Suprapubic skin (tissue), 4 donors: ENCODE data around the gene DDX31. TPM values are rescaled to one million over a fixed set of nuclear protein-coding genes. Genes with fewer than 3 reads are reported as not detected.

Experiments used
- DNase-seq, 2 donors: peaks; one replicate each; pipeline ENCODE4 v3.0.0-alpha.2; 2019; ENCODE audit warnings: low spot score in 2 of 2
- H3K27ac ChIP-seq: fragments of 200-600 bp; sonication (generic); one replicate; pipeline ENCODE4 v1.5.1; 2019
- H3K27me3 ChIP-seq: fragments of 200-600 bp; sonication (generic); one replicate; pipeline ENCODE4 v1.5.1; 2019
- H3K36me3 ChIP-seq: fragments of 200-600 bp; sonication (generic); one replicate; pipeline ENCODE4 v1.5.1; 2019
- H3K4me1 ChIP-seq: fragments of 200-600 bp; sonication (generic); one replicate; pipeline ENCODE4 v1.5.1; 2019
- H3K4me3 ChIP-seq: fragments of 200-600 bp; sonication (generic); one replicate; pipeline ENCODE4 v1.5.1; 2019; ENCODE audit warnings: mild to moderate bottlenecking
- H3K9me3 ChIP-seq: fragments of 200-600 bp; sonication (generic); one replicate; pipeline ENCODE4 v1.5.1; 2019
- CTCF ChIP-seq, 2 donors: fragments of 200-600 bp in 1 of 2; fragments of 450-650 bp in 1 of 2; sonication (generic) in 1 of 2; IDR thresholded peaks; one replicate each; pipeline ENCODE4 v1.5.1; 2016 to 2019; ENCODE audit warnings: antibody characterized with exemption in 2 of 2, mild to moderate bottlenecking in 1 of 2, moderate library complexity in 1 of 2
- EP300 ChIP-seq: sonication (generic); formaldehyde crosslinking; IDR thresholded peaks from one replicate; pipeline ENCODE4 v1.6.1; 2017; ENCODE audit warnings: antibody characterized with exemption
- POLR2A ChIP-seq, 2 donors: fragments of 450-650 bp; IDR thresholded peaks; one replicate each; pipeline ENCODE4 v1.6.1; 2017; ENCODE audit warnings: antibody characterized with exemption in 2 of 2, mild to moderate bottlenecking in 2 of 2, moderate library complexity in 2 of 2
- POLR2AphosphoS5 ChIP-seq, 3 donors: sonication (generic); formaldehyde crosslinking; IDR thresholded peaks; one replicate each; pipeline ENCODE4 v1.6.1; 2017; ENCODE audit warnings: antibody characterized with exemption in 3 of 3
- WGBS: methylation state at CpG from one replicate; pipeline ENCODE4 v1.1.5; 2018; 5-methylcytosine and 5-hydroxymethylcytosine counted together
- total RNA-seq, 4 donors: library from RNA; depleted of rRNA; stranded (reverse); fragments of >200 nt; gene quantifications; one replicate each; pipeline ENCODE4 v1.1.0, GENCODE V29; 2016

Gene DDX31
- total RNA-seq, 4 donors from 2014 or later: 18.6 to 35.8 (median 20.5) TPM

GRCh38 chr9:132605387-132605786 is 64.4 kb downstream of the DDX31 start:
- Histone ChIP-seq H3K27me3 (no peaks in the 10 kb centered on the region), H3K9me3 (no peaks in the 10 kb centered on the region), H3K36me3 (peaks cover 68% of the 10 kb centered on the region), H3K27ac (no peak overlapping the region), H3K4me3 (no peak overlapping the region), H3K4me1 (no peaks in the 10 kb centered on the region)
- no peak for DNase-seq
- 97% methylated on average over 6 of the region's 6 CpGs for WGBS
- TF ChIP-seq POLR2AphosphoS5 (IDR thresholded peaks at IDR 0.05): no peak
- no peak for TF ChIP-seq CTCF (IDR thresholded peaks at IDR 0.05)
- no peak for TF ChIP-seq POLR2A (IDR thresholded peaks at IDR 0.05)
- TF ChIP-seq EP300: no peak

GRCh38 chr9:132602207-132602606 is 67.6 kb downstream of the DDX31 start:
- Histone ChIP-seq H3K4me1 (no peaks in the 10 kb centered on the region), H3K9me3 (no peaks in the 10 kb centered on the region), H3K36me3 (peaks cover 64% of the 10 kb centered on the region), H3K27me3 (no peaks in the 10 kb centered on the region), H3K27ac (no peak overlapping the region), H3K4me3 (no peak overlapping the region)
- no peak for DNase-seq
- WGBS: 84% methylated on average over 3 of the region's 3 CpGs
- TF ChIP-seq EP300 (no peak), POLR2A (IDR thresholded peaks at IDR 0.05) (no peak), CTCF (IDR thresholded peaks at IDR 0.05) (no peak)

GRCh38 chr9:132600326-132600984 is 69.3 kb downstream of the DDX31 start:
- no peaks in the 10 kb centered on the region for H3K27me3 ChIP-seq
- H3K4me1 ChIP-seq: no peaks in the 10 kb centered on the region
- TF ChIP-seq CTCF (IDR thresholded peaks at IDR 0.05): no peak
- DNase-seq: no peak
- no peaks in the 10 kb centered on the region for H3K9me3 ChIP-seq
- no peak overlapping the region for H3K27ac ChIP-seq
- WGBS: 95% methylated on average over 12 of the region's 12 CpGs
- peaks cover 55% of the 10 kb centered on the region for H3K36me3 ChIP-seq
- no peak overlapping the region for H3K4me3 ChIP-seq

- Histone ChIP-seq H3K27ac (no peak overlapping the region), H3K4me1 (no peaks in the 10 kb centered on the region), H3K27me3 (peaks cover 2% of the 10 kb centered on the region), H3K4me3 (no peak overlapping the region), H3K36me3 (peaks cover 67% of the 10 kb centered on the region), H3K9me3 (no peaks in the 10 kb centered on the region)
- DNase-seq: no peak
- 97% methylated on average over 16 of the region's 16 CpGs for WGBS
- TF ChIP-seq POLR2A (IDR thresholded peaks at IDR 0.05) (no peak), EP300 (no peak), POLR2AphosphoS5 (IDR thresholded peaks at IDR 0.05) (no peak), CTCF (IDR thresholded peaks at IDR 0.05) (no peak)
Measured at GRCh38 chr9:132597073-132597775, 72.6 kb downstream of the DDX31 start.

GRCh38 chr9:132596200-132596599 is 73.6 kb downstream of the DDX31 start:
- 72% methylated on average over 3 of the region's 3 CpGs for WGBS
- DNase-seq: no peak
- no peaks in the 10 kb centered on the region for H3K4me1 ChIP-seq
- peaks cover 12% of the 10 kb centered on the region for H3K27me3 ChIP-seq
- peaks cover 57% of the 10 kb centered on the region for H3K36me3 ChIP-seq
- H3K27ac ChIP-seq: no peak overlapping the region
- H3K4me3 ChIP-seq: no peak overlapping the region
- H3K9me3 ChIP-seq: no peaks in the 10 kb centered on the region
- TF ChIP-seq POLR2A (IDR thresholded peaks at IDR 0.05): no peak
- no peak for TF ChIP-seq CTCF (IDR thresholded peaks at IDR 0.05)
